ENCODE measurements around the gene OR5M11.

DNA sequence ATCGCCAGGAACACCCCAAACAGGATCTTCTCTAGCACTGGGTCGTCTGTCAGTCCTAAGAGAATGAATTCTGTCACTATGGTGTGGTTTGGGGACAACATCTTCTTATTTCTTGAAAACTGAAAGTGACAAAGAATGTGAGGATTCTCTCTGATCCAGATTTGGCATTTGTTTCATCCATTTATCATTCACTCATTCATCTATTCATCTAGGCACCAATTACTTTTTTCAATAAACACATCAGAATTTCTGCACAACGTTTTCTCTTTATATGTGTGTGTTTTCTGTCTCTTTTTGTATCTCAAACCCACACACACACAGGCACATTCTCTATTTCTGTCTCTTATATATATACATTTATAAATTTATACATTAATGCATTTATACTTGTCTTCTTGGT is 34.6 kb upstream of the OR5M11 start, which contains the start of gene OR5M10:
- TF ChIP-seq, protein P1, sequence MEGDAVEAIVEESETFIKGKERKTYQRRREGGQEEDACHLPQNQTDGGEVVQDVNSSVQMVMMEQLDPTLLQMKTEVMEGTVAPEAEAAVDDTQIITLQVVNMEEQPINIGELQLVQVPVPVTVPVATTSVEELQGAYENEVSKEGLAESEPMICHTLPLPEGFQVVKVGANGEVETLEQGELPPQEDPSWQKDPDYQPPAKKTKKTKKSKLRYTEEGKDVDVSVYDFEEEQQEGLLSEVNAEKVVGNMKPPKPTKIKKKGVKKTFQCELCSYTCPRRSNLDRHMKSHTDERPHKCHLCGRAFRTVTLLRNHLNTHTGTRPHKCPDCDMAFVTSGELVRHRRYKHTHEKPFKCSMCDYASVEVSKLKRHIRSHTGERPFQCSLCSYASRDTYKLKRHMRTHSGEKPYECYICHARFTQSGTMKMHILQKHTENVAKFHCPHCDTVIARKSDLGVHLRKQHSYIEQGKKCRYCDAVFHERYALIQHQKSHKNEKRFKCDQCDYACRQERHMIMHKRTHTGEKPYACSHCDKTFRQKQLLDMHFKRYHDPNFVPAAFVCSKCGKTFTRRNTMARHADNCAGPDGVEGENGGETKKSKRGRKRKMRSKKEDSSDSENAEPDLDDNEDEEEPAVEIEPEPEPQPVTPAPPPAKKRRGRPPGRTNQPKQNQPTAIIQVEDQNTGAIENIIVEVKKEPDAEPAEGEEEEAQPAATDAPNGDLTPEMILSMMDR (conservative IDR thresholded peaks at IDR 0.05) = no peak
- no peak for TF ChIP-seq ZFX (IDR thresholded peaks at IDR 0.05)
